GM10847 (cell line): ENCODE results near the gene AGBL3.

Experiments
- POLR2A ChIP-seq: IDR thresholded peaks from 2 replicates; pipeline ENCODE4 v1.6.1; 2011; ENCODE audit not compliant: insufficient read length; ENCODE audit errors: extremely low read depth

AGBL3 gene

DNA sequence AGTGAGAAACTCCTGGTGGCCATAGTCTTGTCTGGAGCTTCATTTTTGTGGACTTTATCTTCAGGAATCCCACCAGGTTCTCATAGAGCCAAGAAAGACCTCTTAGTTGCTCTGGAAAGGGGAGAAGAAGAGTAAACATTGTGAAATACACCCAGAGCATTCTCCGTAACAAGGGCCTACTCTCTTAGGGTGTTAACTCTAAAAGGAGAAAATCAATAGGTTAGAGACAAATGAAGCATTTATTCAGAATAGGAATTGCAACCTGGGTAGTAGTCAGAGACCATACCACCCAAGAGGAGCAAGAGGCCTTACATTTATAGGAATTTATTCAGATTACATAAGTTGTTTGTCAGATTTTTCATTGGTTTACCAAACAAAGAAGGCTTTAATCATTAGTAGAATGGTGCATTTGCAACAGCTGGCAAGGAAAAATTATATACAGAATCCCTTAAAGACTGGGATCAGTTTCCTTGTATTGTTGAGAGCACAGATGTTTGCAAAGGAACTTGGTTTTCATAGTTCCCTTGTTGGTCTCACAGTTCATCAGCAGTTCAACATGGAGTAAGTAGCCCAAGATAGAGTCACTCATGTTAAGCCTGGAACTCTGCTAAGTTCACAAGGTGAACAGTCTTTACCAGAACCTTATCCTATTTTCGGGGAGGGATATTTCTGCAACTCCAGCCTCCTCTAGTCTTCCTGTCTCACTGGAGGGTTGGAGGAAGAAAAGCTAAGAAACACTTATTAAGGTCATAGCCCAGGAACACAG, 108.3 kb downstream of the AGBL3 start:
- no peak for TF ChIP-seq POLR2A

DNA sequence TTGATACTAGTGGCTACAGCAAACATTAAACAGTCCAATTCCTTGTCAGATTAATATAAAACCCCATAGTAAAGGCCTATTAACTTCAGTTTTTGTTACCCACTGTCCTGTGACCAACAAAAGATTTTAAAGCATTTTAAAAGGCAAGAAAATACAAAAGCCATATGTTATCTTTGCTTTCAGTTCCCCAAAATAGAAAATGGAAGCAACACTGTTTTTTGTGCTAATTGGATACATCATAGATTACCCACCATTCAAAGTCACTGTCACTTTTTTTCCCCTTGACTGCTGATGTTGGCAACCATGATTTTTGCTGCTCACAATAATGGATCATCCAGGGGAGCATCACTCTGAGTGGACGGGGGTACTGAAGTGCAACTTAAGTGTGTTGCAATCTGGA, 109.1 kb downstream of the AGBL3 start:
- TF ChIP-seq POLR2A, result no peak

DNA sequence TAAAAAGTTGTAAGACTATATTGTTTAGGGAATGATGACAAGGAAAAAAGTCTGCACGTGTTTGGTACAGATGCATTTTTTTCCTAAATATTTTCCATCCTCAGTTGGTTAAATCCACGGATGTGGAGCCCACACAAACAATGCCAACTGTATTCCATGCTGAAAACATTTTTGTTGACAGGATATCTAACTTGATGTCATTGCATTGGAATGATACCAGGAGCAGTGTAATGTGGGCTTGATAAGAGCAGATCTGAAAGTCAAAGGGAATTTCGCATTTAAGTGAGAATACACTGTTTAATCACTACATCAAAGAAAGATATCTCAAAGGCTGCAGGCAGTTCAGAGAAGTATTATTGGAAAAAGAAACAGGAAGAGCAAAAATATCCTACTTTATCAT, 112.1 kb downstream of the AGBL3 start:
- no peak for TF ChIP-seq POLR2A

DNA sequence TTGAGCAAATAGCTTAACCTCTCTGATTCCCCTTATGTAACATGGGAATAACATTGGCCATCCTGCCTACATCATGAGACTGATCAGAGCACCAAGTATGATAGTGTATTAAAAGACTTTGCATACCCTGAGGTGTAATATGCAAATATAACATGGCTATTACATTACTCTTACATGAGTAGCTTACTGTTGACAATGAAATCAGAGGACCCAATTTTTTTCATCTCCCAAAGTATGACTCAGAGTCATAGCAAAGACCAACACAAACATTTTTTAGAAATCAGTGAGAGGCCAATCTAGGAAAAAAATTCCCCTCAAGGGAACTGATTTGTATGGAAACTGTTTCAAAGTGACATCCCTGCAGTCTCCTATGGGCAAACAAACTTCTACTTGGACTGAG, 114.5 kb downstream of the AGBL3 start:
- no peak for TF ChIP-seq POLR2A

DNA sequence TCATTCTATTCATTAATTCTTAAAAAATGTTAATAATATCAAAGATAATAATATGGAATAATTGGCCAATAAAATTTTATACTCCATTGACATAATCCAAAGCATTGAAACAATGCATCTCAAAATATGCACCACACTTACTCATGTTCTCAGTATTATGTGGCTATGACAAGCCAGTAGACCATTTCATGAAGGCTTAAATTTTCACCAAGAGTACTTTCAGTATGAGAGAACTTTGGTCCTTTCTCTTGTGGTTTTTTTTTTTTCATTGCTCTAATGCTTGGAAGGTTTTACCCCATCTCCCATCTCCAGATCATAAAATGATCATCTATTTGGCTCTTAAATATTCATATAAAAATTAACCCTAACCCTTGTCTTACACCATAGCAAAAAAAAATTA, 116.1 kb downstream of the AGBL3 start:
- TF ChIP-seq POLR2A, result no peak

DNA sequence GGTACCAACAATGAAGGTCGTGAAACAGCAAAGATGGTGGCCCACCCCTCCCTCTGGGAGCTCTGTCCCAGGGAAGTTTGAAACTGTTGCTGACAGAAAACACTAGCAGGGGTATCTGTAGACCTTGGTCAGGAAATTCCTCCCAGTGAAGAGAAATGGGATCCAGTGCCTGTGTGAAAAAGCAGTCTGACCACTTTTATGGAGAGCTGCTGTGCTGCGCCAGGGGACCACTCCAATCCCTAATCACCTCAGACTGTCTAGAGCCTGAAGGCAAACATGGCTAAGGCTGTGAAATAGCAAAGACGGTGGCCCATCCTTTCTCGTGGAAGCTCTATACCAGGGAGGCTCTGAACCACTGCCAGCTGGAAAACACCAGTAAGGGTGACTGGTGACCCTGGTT, 123.3 kb downstream of the AGBL3 start:
- TF ChIP-seq POLR2A, result no peak

DNA sequence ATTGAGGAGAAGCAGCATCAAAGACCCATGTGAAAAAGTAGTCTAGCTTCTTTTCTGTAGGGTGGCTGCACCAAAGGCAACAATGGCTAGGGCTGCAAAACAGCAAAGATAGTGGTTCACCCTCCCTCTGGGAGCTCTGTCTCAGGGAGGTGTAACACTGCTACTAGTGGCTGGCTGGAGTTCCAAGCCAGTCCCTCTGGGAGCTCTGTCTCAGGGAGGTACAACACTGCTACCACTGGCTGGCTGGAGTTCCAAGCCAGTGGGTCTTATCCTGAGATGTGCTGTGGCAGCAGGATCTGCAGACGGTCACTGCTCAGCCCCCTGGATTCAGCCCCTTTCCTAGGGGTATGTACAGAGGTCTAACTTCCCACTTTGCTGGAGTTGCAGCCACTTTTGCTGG, 123.7 kb downstream of the AGBL3 start:
- no peak for TF ChIP-seq POLR2A

DNA sequence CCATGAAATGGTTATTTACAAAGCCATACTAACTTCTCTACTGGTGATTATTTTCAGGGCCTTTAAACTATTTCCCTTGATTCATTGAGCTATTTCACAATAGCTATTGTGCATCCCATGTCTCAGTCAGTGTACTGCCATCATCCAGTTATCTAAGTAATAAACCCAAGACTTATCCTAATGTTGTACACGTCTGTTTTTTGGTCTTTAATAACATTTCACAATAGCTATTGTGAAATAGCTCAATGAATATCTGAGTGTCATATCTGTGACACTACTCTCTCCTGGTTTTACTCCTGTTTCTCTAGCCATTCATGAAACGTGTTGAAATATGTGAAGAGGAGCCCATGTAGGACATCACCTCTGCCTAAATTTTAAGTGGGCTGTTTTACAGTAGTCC, 125.1 kb downstream of the AGBL3 start:
- TF ChIP-seq POLR2A, result no peak

DNA sequence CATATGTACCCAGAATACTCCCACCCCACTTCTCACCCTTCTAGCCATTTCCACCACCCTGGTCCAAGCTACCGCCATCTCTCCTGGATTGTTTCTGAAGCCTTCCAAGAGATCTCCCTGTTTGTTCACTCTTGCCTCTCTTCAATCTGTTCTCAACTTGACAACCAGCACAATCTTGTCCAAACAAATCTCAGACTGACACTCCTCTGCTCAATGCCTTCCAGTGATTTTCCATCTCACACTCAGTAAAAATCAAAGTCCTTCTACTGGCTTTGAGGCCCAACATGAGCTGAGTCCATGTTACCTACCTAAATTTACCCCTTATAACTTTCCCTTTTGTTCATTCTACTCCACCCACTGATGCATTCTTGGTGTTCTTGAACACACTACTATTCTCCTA, 128.3 kb downstream of the AGBL3 start:
- no peak for TF ChIP-seq POLR2A

DNA sequence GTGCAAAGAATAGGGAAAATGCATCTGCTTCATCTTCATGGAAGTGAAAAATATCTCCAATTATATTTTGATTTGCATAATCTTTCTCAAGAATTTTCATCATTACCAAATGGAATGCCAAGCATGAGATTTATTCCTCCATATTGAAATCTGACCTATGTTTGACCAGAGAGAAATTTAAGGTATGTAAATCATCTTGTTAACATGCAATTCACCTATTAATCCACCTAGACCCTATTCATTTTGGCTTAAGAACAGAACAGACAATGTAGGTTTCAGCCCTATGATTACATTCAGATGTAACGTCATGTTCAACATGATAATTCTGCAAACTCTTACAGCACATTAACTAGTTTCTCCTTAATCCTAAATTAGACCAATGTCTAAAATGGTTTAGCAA, 130.8 kb downstream of the AGBL3 start:
- no peak for TF ChIP-seq POLR2A

DNA sequence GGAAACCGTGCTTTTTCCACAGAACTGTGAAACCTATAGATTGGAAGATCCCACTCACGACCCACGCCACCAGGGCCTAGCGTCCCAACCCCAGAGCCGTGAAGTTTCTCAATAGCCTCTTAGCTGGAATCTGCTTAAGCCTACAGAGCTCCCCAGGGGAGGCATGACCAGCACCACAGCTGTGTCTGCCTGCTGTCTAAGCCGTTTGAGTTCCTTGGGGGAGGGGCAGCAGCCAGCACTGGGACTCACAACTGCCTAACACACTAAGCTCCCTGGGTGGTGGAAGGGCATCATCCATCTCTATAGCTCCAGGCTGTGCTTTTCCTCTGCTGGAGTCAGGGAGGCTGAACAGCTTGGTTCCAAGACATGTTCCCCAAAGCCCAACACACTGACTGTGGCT, 135.6 kb downstream of the AGBL3 start:
- no peak for TF ChIP-seq POLR2A

DNA sequence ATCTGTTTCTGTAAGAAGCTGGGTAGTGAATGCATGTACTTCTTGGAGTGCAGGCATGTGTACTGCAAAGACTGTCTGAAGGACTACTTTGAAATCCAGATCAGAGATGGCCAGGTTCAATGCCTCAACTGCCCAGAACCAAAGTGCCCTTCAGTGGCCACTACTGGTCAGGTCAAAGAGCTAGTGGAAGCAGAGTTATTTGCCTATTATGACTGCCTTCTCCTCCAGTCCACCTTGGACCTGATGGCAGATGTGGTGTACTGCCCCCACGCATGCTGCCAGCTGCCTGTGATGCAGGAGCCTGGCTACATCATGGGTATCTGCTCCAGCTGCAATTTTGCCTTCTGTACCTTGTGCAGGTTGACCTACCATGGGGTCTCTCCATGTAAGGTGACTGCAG, 142.6 kb downstream of the AGBL3 start:
- TF ChIP-seq POLR2A, result no peak

DNA sequence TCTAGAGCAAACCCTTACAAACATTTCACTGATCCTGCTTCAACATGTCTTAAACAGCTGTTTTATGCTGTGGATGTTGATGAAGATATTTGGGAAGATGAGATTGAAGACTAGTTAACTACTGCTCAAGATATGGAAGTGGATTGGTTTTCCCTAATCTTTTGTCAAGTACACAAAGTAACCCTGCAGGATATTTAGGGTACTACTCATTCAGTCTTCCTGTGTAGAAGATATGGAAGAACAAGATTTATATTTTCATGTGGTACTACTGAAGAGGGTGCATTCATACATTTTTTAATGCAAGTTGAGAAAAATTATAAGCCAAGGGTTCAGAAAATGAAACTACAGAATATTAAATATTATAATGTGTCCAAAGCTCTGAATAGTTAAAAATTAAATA, 143.3 kb downstream of the AGBL3 start:
- no peak for TF ChIP-seq POLR2A

DNA sequence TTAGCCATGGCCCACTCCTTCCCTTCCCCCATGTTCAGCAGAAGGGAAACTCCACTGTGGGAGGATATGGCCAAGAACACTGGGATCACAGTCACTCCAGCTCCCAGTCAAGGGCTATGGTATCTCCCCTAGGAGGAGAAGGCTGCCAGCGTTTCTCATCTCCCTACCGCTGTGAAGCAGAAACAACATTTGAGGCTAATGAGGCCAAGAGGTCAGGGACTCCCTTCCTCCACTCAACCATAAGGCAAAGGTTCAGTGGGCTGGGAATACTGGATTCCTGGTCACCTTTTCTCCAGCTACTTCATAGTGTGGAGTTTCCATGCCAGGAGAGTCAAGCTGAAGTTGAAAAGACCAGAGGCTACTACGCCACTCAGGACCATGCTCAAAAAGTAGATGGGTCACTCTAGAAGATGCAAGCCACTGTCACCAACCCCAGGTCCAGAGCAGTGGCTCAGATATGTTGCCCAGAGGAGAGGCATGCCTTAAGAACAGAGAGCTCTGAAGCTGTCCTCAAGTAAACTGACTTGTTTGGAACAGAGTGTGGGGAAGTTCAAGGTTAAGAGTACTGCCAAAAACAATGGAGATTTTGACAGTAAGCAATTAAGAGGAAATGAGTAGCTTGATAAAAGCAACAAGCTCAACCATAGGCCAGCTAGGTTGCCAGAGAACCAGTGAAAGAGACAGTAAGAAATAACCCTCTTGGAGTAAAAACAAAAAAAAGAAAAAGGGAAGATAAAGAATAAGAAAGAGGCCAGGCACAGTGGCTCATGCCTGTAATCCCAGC, 157.8 kb downstream of the AGBL3 start:
- TF ChIP-seq POLR2A, result no peak

DNA sequence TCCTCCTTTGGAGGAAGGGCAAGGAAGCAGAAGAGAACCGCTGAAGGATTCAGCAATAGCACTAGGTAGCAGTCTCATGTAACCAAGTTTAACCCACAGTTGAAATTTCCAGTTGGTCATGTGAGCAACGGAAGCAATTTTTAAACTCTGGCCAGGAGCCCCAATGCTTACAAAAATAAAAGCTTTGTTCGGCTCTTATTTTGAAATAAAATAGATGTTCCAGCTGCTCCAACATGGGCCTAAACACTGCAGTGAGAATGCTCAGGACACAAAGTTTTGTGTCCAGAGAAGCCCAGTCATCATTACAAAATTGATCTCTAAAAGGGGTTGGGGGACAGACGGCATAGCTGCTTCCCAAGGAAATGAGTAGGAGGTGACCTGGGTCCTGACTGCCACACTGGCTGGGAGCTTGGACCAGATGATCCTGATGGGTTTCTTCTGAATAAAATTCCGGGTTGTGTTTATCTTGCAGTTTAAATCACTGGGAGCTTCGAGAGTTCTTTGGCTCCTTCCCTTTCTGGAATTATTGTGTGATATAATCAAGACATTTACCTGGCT, 161.1 kb downstream of the AGBL3 start:
- no peak for TF ChIP-seq POLR2A
